ENCODE measurements around the gene LCA5L. TPM values are rescaled to one million over a fixed set of nuclear protein-coding genes. Genes with fewer than 3 reads are reported as not detected.

The LCA5L gene
- total and polyA plus RNA-seq, 2 of the 13 experiments (the other 11 are each of a cell fraction or from before 2014, with no cell fraction given): 0.13 to 0.55 TPM

DNA sequence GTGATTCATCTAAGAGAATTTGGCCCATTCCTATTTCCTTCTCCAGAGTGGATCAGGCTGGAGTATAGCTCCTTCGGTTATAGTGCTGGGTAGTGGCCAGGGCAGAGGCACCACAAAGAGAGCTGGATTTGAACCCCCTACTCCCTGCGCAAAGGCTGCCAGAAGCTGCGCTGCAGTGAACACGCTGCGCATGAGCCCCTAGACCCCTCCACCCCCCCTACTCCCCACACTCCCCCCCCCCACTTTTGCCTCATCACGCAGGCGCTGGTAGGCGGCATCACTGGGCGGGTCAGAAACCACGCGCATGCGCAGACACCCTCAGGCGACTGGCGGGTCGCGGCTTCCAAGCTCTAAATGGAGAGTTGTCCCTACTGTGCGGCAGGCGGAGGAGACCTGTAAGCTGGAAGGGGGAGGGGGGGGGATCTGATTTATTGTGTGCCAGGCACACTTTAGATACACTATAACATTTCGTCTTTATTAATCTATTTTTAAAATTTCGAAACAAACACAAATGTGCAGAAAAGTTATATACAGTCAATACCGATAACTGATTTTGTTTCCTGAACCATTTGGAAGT, 58.0 kb downstream of the LCA5L start (continued):
- TF ChIP-seq NBN (conservative IDR thresholded peaks at IDR 0.05) (no peak), TAF1 (CRISPR knock-in tag; IDR thresholded peaks at IDR 0.05) (peak; percentile 34; the same call in 1 of the 2 replicates)

DNA sequence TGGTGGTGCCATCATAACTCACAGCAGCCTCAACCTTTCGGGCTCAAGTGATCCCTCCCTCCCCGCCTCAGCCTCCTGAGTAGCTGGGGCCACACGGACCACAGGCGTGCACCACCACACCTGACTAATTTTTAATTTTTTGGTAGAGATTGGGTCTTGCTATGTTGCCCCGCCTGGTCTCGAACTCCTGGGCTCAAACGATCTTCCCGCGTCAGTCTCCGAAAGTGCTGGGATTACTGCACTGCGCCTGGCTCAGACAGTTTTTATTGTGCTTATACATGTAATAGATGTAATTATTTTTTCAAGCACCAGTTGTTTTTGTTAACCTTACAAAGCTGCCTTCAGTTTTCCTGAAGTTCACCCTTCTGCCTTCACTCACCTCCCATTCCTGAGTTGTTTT, 58.7 kb downstream of the LCA5L start:
- H3K36me3 ChIP-seq (replicated peaks in 1 of 2; ENCODE audit: control insufficient read depth in 1 of 2, insufficient read depth in 2 of 2, low read length in 2 of 2): peaks cover 3 to 11% of the 10 kb centered on the region in 2 experiments
- H3K4me1 ChIP-seq (ENCODE audit: insufficient read depth, low read length): peaks cover 39% of the 10 kb centered on the region
- H3K79me2 ChIP-seq (ENCODE audit: insufficient read depth, low read length): peaks cover 44% of the 10 kb centered on the region
- peak overlapping the region; percentile 88 for H3K9ac ChIP-seq (ENCODE audit: insufficient read depth, low read depth, low read length)
- ATAC-seq (no peak), DNase-seq (ENCODE audit: low spot score) (no peak), FAIRE-seq (no peak)
- WGBS (ENCODE audit: low lambda C conversion rate): 97% methylated on average over 11 of the region's 11 CpGs
- BruUV-seq (replicated peaks): no TSS peak
- peaks cover 13% of the 10 kb centered on the region; the same call in 1 of the 2 replicates for H4K20me1 ChIP-seq (ENCODE audit: insufficient read depth, low read length)
- ChIA-PET CTCF (ENCODE audit: low intra/inter-chr PET ratio, low total read pairs) (no interaction called here), POLR2A (interaction anchor here (1.4 to 3.7 kb wide), 7 partner anchors 10 to 204 kb away, joined by 4 to 47 read pairs (median 9); partner anchors contain the start of genes BRWD1, HMGN1 and PSMG1)
- no peak for TF ChIP-seq ZNF841 (CRISPR knock-in tag; IDR thresholded peaks at IDR 0.05; ENCODE audit: borderline replicate concordance)
- TF ChIP-seq ZNF121 (CRISPR knock-in tag; IDR thresholded peaks at IDR 0.05): peak; percentile 99
- TF ChIP-seq, protein P1, sequence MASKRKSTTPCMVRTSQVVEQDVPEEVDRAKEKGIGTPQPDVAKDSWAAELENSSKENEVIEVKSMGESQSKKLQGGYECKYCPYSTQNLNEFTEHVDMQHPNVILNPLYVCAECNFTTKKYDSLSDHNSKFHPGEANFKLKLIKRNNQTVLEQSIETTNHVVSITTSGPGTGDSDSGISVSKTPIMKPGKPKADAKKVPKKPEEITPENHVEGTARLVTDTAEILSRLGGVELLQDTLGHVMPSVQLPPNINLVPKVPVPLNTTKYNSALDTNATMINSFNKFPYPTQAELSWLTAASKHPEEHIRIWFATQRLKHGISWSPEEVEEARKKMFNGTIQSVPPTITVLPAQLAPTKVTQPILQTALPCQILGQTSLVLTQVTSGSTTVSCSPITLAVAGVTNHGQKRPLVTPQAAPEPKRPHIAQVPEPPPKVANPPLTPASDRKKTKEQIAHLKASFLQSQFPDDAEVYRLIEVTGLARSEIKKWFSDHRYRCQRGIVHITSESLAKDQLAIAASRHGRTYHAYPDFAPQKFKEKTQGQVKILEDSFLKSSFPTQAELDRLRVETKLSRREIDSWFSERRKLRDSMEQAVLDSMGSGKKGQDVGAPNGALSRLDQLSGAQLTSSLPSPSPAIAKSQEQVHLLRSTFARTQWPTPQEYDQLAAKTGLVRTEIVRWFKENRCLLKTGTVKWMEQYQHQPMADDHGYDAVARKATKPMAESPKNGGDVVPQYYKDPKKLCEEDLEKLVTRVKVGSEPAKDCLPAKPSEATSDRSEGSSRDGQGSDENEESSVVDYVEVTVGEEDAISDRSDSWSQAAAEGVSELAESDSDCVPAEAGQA (IDR thresholded peaks at IDR 0.05; ENCODE audit: low read depth): no peak
- TF ChIP-seq, protein P1 (CRISPR knock-in tag; IDR thresholded peaks at IDR 0.05; ENCODE audit: borderline replicate concordance): no peak
- TF ChIP-seq ZNF235 (CRISPR knock-in tag; IDR thresholded peaks at IDR 0.05; ENCODE audit: borderline replicate concordance): no peak
- TF ChIP-seq ARNTL (CRISPR knock-in tag; IDR thresholded peaks at IDR 0.05): no peak
- peak; percentile 33; the same call in 1 of the 2 replicates for TF ChIP-seq ZMYM3 (CRISPR knock-in tag; IDR thresholded peaks at IDR 0.05)
- TF ChIP-seq NFYC (CRISPR knock-in tag; IDR thresholded peaks at IDR 0.05): no peak
- TF ChIP-seq, protein P2, sequence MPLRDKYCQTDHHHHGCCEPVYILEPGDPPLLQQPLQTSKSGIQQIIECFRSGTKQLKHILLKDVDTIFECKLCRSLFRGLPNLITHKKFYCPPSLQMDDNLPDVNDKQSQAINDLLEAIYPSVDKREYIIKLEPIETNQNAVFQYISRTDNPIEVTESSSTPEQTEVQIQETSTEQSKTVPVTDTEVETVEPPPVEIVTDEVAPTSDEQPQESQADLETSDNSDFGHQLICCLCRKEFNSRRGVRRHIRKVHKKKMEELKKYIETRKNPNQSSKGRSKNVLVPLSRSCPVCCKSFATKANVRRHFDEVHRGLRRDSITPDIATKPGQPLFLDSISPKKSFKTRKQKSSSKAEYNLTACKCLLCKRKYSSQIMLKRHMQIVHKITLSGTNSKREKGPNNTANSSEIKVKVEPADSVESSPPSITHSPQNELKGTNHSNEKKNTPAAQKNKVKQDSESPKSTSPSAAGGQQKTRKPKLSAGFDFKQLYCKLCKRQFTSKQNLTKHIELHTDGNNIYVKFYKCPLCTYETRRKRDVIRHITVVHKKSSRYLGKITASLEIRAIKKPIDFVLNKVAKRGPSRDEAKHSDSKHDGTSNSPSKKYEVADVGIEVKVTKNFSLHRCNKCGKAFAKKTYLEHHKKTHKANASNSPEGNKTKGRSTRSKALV (CRISPR knock-in tag; IDR thresholded peaks at IDR 0.05): no peak
- 0 out of 2 replicates have a peak, but pooled peaks have one; percentile 5 for TF ChIP-seq POLR2AphosphoS5 (IDR thresholded peaks at IDR 0.05; ENCODE audit: low read depth, low read length)
- TF ChIP-seq, protein P3, sequence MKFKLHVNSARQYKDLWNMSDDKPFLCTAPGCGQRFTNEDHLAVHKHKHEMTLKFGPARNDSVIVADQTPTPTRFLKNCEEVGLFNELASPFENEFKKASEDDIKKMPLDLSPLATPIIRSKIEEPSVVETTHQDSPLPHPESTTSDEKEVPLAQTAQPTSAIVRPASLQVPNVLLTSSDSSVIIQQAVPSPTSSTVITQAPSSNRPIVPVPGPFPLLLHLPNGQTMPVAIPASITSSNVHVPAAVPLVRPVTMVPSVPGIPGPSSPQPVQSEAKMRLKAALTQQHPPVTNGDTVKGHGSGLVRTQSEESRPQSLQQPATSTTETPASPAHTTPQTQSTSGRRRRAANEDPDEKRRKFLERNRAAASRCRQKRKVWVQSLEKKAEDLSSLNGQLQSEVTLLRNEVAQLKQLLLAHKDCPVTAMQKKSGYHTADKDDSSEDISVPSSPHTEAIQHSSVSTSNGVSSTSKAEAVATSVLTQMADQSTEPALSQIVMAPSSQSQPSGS (CRISPR knock-in tag; IDR thresholded peaks at IDR 0.05): no peak
- in situ Hi-C loops (cut with HindIII; ENCODE audit: extremely low pct_ligation_motif_present, low pct_unique_long_range_greater_than_20kb) (loop anchor here (5.0 kb wide), 1 partner anchor 40 kb away; the partner anchor contains the start of gene HMGN1), intact Hi-C loops (cut with micrococcal nuclease; ENCODE audit: unreplicated experiment) (loop anchor here (5.0 kb wide), 1 partner anchor 55 kb away; no protein-coding TSS in a partner anchor)
- no peaks in the 10 kb centered on the region for H3K9me3 ChIP-seq (ENCODE audit: low read length)
- H3K27me3 ChIP-seq (ENCODE audit: control insufficient read depth in 1 of 2, insufficient read depth in 2 of 2, low read length in 2 of 2): no peaks in the 10 kb centered on the region
- H3K27ac ChIP-seq (ENCODE audit: extremely low read length, insufficient read depth, low read length): peak overlapping the region; percentile 99
- H2AFZ ChIP-seq (ENCODE audit: low read length): no peak overlapping the region
- H3K4me2 ChIP-seq (ENCODE audit: low read depth, low read length): peak overlapping the region; percentile 98
- H3K4me3 ChIP-seq (replicated peaks in 1 of 3; ENCODE audit: insufficient read depth in 1 of 3, low read depth in 2 of 3, low read length in 3 of 3): peak overlapping the region in 2 of 3 experiments; percentile 41 to 70; a peak in 3 of 6 replicates
